RWPE1 (cell line): ENCODE data around the gene LRMDA.

Source experiments
- CTCF ChIA-PET: fragments of 350-600 bp; sonication (Branson Sonifier 250); formaldehyde crosslinking; extraction: SDS; loops from one replicate; lab custom pipeline; 2021; lab: Yijun Ruan, JAX
- POLR2A ChIA-PET: fragments of 400-600 bp; formaldehyde crosslinking; extraction: SDS; loops from one replicate; lab custom pipeline; 2020; ENCODE audit warnings: antibody characterized with exemption; ENCODE audit not compliant: low non-redundant PET; lab: Yijun Ruan, JAX
- DNase-seq: peaks from one replicate; pipeline ENCODE4 v3.0.0; 2012; ENCODE audit warnings: low spot score
- H3K27ac ChIP-seq: fragments of 450-650 bp; 2 replicates; pipeline ENCODE4 v1.5.1; 2017
- TF ChIP-seq, protein P1 (sequence below): fragments of 450-650 bp; conservative IDR thresholded peaks from 2 replicates; pipeline ENCODE4 v1.5.1; 2017; ENCODE audit warnings: low read depth, mild to moderate bottlenecking

LRMDA gene

DNA sequence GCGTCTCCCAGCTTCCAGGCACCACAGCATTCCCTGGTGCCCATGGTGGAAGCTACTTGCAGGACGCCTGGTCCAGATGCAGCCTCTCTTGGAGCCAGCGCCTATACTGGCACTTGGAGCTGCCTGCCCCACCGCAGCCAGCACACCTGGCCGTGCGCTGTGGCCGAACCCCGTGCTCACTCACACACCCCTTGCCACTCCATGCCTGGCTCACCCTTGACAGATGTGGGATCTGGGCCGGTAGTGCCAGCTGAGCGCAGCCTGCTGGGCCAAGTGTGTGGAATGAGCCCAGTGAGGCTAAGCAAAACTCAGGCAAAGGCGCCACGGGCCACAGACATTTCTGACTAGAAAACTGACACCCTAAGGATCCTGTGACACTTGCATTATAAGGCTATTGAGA is 884.8 kb downstream of the LRMDA start:
- ChIA-PET POLR2A (no interaction called here), CTCF (interaction anchor here (0.6 kb wide), 1 partner anchor 176 kb away, joined by 3 read pairs; no protein-coding TSS in a partner anchor)
- no peak for DNase-seq
- H3K27ac ChIP-seq: no peak overlapping the region
- TF ChIP-seq, protein P1, sequence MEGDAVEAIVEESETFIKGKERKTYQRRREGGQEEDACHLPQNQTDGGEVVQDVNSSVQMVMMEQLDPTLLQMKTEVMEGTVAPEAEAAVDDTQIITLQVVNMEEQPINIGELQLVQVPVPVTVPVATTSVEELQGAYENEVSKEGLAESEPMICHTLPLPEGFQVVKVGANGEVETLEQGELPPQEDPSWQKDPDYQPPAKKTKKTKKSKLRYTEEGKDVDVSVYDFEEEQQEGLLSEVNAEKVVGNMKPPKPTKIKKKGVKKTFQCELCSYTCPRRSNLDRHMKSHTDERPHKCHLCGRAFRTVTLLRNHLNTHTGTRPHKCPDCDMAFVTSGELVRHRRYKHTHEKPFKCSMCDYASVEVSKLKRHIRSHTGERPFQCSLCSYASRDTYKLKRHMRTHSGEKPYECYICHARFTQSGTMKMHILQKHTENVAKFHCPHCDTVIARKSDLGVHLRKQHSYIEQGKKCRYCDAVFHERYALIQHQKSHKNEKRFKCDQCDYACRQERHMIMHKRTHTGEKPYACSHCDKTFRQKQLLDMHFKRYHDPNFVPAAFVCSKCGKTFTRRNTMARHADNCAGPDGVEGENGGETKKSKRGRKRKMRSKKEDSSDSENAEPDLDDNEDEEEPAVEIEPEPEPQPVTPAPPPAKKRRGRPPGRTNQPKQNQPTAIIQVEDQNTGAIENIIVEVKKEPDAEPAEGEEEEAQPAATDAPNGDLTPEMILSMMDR: no peak

DNA sequence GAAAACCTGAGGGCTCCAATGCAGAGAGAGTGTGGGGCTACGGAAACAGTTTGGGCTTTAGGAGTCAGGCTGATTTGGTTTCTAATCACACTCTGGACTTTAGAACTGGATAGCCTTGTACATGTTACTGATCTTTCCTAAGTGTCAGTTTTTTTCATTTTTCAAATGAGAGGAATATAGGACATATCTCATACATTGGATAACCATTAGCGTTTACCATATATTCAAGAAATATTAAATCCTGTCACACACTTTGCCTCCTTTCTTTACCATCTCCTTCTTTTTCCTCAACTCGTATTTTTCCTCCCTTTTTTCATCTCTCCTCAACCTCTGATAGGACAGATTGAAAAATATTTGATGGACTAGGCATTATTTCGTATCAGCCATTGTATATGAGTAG is 885.7 kb downstream of the LRMDA start:
- H3K27ac ChIP-seq: no peak overlapping the region
- no peak for DNase-seq
- CTCF ChIA-PET: no interaction called here
- TF ChIP-seq, protein P1: no peak
- POLR2A ChIA-PET: no interaction called here

DNA sequence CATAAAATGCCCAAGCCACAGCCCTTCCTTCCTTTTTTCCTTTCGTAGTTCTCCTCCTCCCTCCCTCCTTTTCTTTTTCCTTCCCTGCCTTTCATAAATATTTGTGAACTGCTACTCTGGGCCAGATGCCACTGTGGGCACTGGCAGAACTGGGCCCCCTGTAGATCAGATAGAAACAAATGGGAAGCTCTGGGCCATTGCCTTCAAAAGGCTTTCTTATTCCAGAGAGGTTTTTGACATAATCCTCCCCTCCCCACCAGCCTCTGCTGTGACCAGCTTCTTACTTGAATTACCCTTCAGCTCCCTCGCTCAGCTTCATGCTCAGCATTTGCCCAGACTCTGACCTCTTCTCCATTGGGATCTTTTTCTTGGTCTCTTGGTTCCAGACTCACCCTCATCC is 886.8 kb downstream of the LRMDA start:
- TF ChIP-seq, protein P1: no peak
- no peak for DNase-seq
- no peak overlapping the region for H3K27ac ChIP-seq
- CTCF ChIA-PET: no interaction called here
- POLR2A ChIA-PET: no interaction called here

DNA sequence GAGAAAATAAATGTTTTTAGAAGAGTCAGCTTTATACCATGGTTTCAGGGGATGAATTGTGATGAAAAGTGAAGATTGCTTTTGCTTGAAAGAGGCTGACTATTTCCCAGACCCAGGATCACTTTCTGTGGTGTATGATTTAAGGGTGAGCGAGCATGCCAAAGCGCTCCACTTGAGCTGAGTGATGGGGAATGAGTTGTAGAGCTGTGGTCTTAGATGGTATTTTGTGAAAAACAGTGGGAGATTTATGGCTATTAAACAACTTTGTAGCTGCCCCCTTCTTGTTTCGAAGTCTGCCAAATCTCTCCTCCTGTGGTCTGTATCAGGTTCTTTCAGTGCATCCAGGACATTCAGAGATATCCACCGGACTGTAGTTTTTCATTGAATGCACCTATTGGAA is 888.2 kb downstream of the LRMDA start:
- TF ChIP-seq, protein P1: no peak
- H3K27ac ChIP-seq: no peak overlapping the region
- ChIA-PET CTCF (no interaction called here), POLR2A (no interaction called here)
- DNase-seq: no peak

DNA sequence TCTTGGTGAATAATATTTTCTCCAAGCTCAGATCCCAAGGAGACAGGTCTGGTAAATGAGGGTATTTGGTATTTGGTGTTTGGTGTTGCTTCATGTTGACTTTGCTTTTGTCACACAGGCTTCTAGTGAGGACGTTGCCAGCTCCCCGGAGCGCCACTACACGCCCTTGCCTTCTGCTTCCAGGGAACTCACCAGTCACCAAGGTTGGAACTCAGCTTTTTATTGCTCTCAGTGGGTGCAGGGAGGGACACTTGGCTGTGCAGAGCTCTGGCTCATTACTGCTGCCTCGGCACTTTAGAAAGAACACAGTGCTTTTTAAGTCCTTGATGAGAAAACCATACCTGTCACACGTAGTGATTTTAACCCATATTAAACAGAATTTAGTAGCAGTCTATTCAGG is 892.9 kb downstream of the LRMDA start:
- CTCF ChIA-PET: interaction anchor here (0.6 to 0.7 kb wide), 2 partner anchors 169 to 189 kb away, joined by 3 read pairs; no protein-coding TSS in a partner anchor
- DNase-seq: no peak
- TF ChIP-seq, protein P1: no peak
- POLR2A ChIA-PET: no interaction called here
- H3K27ac ChIP-seq: no peak overlapping the region

DNA sequence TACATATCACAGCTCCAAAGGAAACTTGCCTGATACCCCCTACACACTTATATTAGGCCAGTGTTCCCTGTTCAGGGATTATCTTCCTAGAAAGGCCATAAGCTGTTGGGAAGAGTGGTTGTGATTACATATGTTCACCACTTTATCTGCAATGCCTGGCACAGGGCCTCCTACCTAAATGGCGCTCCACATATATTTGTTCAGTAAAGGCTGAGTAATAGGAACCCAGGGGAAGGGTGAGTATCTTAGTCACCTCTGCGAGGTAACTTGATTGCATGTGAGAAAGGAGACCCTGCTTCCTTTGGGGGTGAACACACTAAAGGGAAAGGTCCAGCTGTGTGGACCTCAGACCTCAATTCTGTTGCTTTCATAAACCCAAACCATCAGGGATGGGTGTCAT is 896.0 kb downstream of the LRMDA start:
- no peak overlapping the region for H3K27ac ChIP-seq
- TF ChIP-seq, protein P1: no peak
- no peak for DNase-seq
- ChIA-PET POLR2A (no interaction called here), CTCF (interaction anchor here (0.6 kb wide), 1 partner anchor 24 kb away, joined by 3 read pairs; no protein-coding TSS in a partner anchor)
